ENCODE results near the gene GFRA1.

DNA sequence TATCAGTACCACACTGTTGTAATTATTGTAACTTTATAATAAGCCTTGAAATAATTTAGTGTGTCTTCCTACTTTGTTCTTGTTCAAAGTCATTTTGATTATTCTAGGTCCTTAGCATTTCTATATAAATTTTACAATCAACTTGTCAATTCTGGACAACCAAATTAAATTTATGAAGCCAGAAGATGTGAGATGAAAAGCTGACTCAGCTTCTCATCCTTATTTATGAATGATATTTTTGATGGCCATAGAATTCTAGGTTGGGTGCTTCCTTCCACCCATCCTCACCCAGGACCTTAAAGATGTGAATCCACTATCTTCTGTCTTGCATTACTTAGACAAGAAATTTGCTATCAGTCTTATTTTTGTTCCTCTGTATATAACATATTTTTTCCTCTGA is 261.1 kb downstream of the GFRA1 start:
- TF ChIP-seq, protein P1, sequence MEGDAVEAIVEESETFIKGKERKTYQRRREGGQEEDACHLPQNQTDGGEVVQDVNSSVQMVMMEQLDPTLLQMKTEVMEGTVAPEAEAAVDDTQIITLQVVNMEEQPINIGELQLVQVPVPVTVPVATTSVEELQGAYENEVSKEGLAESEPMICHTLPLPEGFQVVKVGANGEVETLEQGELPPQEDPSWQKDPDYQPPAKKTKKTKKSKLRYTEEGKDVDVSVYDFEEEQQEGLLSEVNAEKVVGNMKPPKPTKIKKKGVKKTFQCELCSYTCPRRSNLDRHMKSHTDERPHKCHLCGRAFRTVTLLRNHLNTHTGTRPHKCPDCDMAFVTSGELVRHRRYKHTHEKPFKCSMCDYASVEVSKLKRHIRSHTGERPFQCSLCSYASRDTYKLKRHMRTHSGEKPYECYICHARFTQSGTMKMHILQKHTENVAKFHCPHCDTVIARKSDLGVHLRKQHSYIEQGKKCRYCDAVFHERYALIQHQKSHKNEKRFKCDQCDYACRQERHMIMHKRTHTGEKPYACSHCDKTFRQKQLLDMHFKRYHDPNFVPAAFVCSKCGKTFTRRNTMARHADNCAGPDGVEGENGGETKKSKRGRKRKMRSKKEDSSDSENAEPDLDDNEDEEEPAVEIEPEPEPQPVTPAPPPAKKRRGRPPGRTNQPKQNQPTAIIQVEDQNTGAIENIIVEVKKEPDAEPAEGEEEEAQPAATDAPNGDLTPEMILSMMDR (IDR thresholded peaks at IDR 0.05; ENCODE audit: extremely low read depth in 1 of 2, insufficient read depth in 1 of 2, low read depth in 1 of 2, low read length in 2 of 2), result no peak
- TF ChIP-seq POLR2AphosphoS5 (IDR thresholded peaks at IDR 0.05; ENCODE audit: insufficient read depth, low read depth, low read length) (no peak), JUN (IDR thresholded peaks at IDR 0.05; ENCODE audit: borderline replicate concordance, insufficient read depth, insufficient read length, low read depth) (no peak), EZH2 (IDR thresholded peaks at IDR 0.05; ENCODE audit: borderline replicate concordance, low read depth, low read length, severe bottlenecking) (no peak), MYC (IDR thresholded peaks at IDR 0.05; ENCODE audit: low read depth, low read length) (no peak), FOS (IDR thresholded peaks at IDR 0.05; ENCODE audit: borderline replicate concordance, insufficient read depth, low read length) (no peak)
- TF ChIP-seq, protein P2, sequence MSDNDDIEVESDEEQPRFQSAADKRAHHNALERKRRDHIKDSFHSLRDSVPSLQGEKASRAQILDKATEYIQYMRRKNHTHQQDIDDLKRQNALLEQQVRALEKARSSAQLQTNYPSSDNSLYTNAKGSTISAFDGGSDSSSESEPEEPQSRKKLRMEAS (IDR thresholded peaks at IDR 0.05; ENCODE audit: insufficient read depth, insufficient read length), result no peak
